ENCODE measurements around the gene RAB11FIP2.
"Not testable (repeated sequence)": the region's sequence is repeated elsewhere in the genome, so short reads cannot be mapped to it uniquely, and the experiment has no call there.

Gene RAB11FIP2, protein sequence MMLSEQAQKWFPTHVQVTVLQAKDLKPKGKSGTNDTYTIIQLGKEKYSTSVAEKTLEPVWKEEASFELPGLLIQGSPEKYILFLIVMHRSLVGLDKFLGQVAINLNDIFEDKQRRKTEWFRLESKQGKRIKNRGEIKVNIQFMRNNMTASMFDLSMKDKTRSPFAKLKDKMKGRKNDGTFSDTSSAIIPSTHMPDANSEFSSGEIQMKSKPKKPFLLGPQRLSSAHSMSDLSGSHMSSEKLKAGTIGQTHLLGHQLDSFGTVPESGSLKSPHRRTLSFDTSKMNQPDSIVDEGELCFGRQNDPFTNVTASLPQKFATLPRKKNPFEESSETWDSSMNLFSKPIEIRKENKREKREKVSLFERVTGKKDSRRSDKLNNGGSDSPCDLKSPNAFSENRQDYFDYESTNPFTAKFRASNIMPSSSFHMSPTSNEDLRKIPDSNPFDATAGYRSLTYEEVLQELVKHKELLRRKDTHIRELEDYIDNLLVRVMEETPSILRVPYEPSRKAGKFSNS

DNA sequence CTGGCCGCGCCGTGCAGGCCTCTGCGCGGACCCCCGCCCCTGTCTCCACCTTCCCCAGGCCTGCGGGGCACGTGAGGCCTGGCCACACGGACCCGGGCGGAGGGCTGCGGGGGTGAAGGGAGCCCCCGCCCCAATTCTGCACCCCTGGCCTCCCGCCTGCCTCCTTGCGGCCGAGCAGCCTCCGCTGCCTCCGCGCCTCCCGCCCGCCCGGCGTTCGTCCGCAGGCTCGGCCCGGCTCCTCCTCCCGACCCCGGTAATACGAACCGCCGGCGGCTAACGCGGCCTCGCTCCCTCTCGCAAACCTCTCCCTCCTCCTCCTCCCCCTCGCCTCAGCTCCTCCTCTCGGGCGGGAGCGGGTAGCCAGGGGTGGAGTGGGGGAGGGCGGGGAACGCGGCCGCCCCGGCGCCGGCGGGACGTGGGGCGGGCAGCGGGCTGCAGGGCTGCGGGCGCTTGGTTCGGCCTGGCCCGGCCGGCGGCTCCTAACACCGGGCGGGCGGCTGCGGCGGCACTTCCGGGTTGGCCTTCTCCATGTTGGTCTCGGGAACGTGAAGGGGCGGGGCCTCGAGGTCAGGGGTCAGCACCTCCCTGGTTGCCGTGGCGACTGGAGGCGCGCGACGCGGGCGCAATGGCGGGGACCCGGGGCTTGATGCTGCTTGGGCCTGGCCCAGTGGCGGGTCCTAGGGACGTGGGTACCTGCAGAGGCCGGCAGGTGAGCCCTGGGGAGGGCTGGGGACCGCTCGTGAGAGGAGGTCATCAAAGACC is at the start of gene RAB11FIP2:
RAB11FIP2 (minus strand) TSS at position 547 of the 762 bp plus-strand sequence. CDS start 778 bp downstream, outside the sequence.
- Mint-ChIP-seq H3K27me3 (no peaks in the 10 kb centered on the region), H3K4me3 (peak within 1 kb of the TSS; percentile 90), H3K36me3 (no peaks in the 10 kb centered on the region)

DNA sequence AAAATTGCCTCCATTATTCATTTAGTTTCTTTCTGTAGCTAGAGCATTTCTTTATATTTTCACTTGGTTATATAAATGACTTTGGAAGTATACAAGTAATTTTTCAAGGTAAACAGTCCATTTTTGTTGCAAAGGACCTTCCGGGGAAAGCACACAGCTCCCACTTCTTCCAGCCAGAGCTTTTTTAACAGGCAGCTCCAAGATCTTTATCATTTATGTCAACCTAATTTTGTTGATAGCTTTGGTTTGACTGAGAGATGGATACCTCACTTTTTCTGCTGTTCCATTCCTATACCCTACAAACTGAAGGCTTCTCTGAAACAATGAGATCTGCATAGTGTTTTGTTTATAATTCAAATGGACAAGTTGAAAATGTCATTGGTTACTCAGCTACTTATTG is 49.3 kb upstream of the RAB11FIP2 start:
- peaks cover 1% of the 10 kb centered on the region for H3K9me3 Mint-ChIP-seq
- ATAC-seq (ENCODE audit: low read depth) (no peak), DNase-seq (ENCODE audit: low spot score in 2 of 2) (no peak)
- H3K4me3 Mint-ChIP-seq, result no peak overlapping the region
- H3K27ac Mint-ChIP-seq, result no peak overlapping the region
- peaks cover 7% of the 10 kb centered on the region for H3K27me3 Mint-ChIP-seq
- H3K4me1 Mint-ChIP-seq, result no peaks in the 10 kb centered on the region
- no peaks in the 10 kb centered on the region for H3K36me3 Mint-ChIP-seq

More for the DNA sequence above, at the start of gene RAB11FIP2:
- H3K9me3 Mint-ChIP-seq, result no peaks in the 10 kb centered on the region
- peak; percentile 92 for ATAC-seq (ENCODE audit: low read depth)
- H3K4me1 Mint-ChIP-seq, result peaks cover 16% of the 10 kb centered on the region
- peak within 1 kb of the TSS; percentile 88 for H3K27ac Mint-ChIP-seq
- peak; percentile 96 to 98 for DNase-seq (ENCODE audit: low spot score in 2 of 2)

DNA sequence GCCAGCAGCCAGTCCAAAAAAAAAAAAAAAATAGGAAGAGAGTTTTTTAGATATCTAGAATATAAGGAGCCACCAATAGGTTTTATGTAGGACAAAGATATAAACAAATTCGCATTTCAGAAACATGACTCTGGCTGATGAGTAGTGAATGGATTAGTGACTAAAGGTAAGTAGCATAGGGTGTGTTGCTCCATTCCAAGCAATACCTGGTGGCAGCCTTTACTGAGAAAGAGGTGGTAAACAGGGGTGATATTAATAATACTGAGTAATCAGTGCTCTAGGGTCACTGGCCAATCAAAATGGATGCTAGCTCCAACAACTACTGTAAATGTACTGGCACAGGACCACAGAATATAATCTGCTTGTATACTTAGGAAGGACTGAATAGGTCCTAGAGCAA is 45.5 kb upstream of the RAB11FIP2 start:
- Mint-ChIP-seq H3K4me1 (no peaks in the 10 kb centered on the region), H3K36me3 (no peaks in the 10 kb centered on the region), H3K9me3 (peaks cover 1% of the 10 kb centered on the region), H3K27ac (no peak overlapping the region), H3K27me3 (peaks cover 5% of the 10 kb centered on the region), H3K4me3 (no peak overlapping the region)
- ATAC-seq (ENCODE audit: low read depth) (no peak), DNase-seq (ENCODE audit: low spot score in 2 of 2) (no peak)

DNA sequence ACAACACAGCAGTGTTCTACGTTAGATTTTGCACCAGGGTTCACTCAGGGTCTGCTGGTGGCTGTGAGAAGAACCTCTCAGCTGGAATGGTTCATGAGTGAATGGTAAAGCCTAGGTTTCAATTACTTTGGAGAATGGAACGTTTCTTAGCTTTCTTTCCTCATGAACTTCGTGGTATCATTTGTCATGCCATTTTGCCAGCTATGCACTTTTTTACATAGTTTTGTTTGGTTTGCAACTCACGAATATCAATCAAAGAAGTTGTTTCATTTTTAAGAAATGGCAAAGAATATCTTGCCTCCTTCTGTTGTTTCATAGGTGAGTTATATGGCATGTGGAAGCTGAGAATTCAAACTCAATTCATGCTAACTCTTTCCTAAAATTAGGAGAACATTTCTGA is 34.1 kb upstream of the RAB11FIP2 start:
- Mint-ChIP-seq H3K4me1 (no peaks in the 10 kb centered on the region), H3K4me3 (no peak overlapping the region), H3K9me3 (peaks cover 3% of the 10 kb centered on the region), H3K36me3 (peaks cover 1% of the 10 kb centered on the region), H3K27me3 (peaks cover 2% of the 10 kb centered on the region), H3K27ac (no peak overlapping the region)
- DNase-seq (ENCODE audit: low spot score in 2 of 2), result no peak
- ATAC-seq (ENCODE audit: low read depth), result no peak

DNA sequence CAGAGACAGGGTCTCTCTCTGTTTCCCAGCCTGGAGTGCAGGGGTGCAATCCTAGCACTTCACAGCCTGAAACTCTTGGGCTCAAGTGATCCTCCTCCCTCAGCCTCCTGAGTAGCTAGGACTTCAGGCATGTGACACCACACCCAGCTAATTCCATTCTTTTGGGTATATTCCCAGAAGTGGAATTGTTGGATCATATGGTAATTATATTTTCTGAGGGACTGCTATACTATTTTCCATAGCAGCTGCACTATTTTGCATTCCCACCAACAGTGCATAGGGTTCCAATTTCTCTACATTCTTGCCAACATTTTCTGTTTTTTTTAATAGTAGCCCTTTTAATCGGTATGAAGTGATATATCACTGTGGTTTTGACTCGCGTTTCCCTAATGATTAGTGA is 30.0 kb upstream of the RAB11FIP2 start:
- no peak overlapping the region for H3K27ac Mint-ChIP-seq
- ATAC-seq (ENCODE audit: low read depth), result no peak
- no peaks in the 10 kb centered on the region for H3K4me1 Mint-ChIP-seq
- H3K9me3 Mint-ChIP-seq, result no peaks in the 10 kb centered on the region
- H3K27me3 Mint-ChIP-seq, result peaks cover 4% of the 10 kb centered on the region
- peaks cover 1% of the 10 kb centered on the region for H3K36me3 Mint-ChIP-seq
- H3K4me3 Mint-ChIP-seq, result no peak overlapping the region
- no peak for DNase-seq (ENCODE audit: low spot score in 2 of 2)

DNA sequence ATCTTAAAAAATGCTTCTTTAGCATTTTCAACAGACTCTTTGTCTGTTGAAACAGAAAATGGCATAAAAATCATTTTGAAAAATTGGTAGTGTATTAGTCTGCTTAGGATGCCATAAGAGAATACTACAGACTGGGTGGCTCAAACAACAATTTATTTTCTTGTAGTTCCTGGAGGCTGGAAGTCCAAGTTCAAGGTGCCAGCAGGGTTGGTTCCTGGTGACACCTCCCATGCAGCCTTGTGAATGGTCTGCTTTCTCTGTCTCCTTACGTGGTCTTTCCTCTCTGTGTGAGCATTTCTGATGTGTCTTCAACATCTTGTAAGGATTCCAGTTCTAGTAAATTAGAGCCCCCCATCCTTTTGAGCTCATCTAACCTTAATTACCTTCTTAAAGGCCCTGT is 26.1 kb upstream of the RAB11FIP2 start:
- ATAC-seq (ENCODE audit: low read depth), result no peak
- no peak overlapping the region for H3K27ac Mint-ChIP-seq

DNA sequence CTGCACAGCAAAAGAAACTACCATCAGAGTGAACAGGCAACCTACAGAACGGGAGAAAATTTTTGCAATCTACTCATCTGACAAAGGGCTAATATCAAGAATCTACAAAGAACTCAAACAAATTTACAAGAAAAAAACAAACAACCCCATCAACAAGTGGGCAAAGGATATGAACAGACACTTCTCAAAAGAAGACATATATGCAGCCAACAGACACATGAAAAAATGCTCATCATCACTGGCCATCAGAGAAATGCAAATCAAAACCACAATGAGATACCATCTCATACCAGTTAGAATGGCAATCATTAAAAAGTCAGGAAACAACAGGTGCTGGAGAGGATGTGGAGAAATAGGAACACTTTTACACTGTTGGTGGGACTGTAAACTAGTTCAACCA is 20.6 kb upstream of the RAB11FIP2 start:
- H3K4me3 Mint-ChIP-seq; H3K36me3 Mint-ChIP-seq; H3K9me3 Mint-ChIP-seq; ATAC-seq (ENCODE audit: low read depth); H3K4me1 Mint-ChIP-seq; DNase-seq (ENCODE audit: low spot score in 2 of 2); H3K27me3 Mint-ChIP-seq; H3K27ac Mint-ChIP-seq: not testable (repeated sequence)

More for the DNA sequence above, 26.1 kb upstream of the RAB11FIP2 start:
- no peak for DNase-seq (ENCODE audit: low spot score in 2 of 2)
- Mint-ChIP-seq H3K36me3 (peaks cover 1% of the 10 kb centered on the region), H3K9me3 (no peaks in the 10 kb centered on the region), H3K4me1 (peaks cover 2% of the 10 kb centered on the region), H3K27me3 (peaks cover 10% of the 10 kb centered on the region), H3K4me3 (no peak overlapping the region)

DNA sequence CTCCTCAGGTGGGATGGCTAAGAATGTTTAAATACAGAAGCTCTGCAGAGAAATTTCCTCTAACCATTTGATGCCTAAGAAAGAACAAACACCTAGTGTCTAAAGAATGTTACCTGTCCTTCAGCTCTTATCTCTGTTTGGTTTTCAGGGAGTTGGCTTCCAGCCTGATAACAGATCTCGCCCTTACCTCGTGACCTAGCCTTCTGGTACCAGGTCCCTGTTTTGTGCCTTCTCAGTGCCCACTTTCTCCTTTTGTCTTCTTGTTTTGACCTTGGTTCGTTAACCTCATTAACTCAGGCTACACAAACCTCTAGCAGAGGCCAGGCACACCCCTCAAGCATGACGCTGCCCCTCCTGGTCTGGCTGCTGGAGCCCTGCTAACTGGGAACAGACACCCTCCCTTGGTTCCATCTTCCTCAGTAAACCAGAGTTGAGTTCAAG is 16.1 kb upstream of the RAB11FIP2 start:
- DNase-seq (ENCODE audit: low spot score in 2 of 2) (no peak), ATAC-seq (ENCODE audit: low read depth) (no peak)
- Mint-ChIP-seq H3K36me3 (peaks cover 2% of the 10 kb centered on the region), H3K4me1 (no peaks in the 10 kb centered on the region), H3K4me3 (no peak overlapping the region), H3K27me3 (peaks cover 5% of the 10 kb centered on the region), H3K9me3 (no peaks in the 10 kb centered on the region), H3K27ac (no peak overlapping the region)

DNA sequence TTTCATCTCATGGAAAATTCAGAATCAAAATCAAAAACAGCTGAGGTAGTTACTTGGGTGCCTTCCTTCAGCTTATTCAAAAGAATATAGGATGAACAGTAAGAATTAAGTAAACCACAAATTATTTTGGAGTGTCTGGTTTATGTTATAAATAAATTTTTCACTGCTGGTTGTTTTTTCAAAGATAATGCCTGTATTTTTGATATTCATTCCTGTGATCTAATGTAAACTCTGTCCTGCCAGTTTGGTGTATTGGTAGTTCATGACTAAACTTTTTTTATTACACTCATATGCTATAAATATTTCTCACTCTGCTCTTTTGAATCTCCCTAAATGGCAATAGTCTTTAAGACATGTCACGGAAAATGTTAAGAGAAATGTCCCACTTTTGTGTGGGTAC is 11.6 kb upstream of the RAB11FIP2 start:
- ATAC-seq (ENCODE audit: low read depth) (no peak), DNase-seq (ENCODE audit: low spot score in 2 of 2) (no peak)
- Mint-ChIP-seq H3K27me3 (peaks cover 7% of the 10 kb centered on the region), H3K4me1 (no peaks in the 10 kb centered on the region), H3K27ac (no peak overlapping the region), H3K9me3 (no peaks in the 10 kb centered on the region), H3K4me3 (no peak overlapping the region), H3K36me3 (no peaks in the 10 kb centered on the region)

DNA sequence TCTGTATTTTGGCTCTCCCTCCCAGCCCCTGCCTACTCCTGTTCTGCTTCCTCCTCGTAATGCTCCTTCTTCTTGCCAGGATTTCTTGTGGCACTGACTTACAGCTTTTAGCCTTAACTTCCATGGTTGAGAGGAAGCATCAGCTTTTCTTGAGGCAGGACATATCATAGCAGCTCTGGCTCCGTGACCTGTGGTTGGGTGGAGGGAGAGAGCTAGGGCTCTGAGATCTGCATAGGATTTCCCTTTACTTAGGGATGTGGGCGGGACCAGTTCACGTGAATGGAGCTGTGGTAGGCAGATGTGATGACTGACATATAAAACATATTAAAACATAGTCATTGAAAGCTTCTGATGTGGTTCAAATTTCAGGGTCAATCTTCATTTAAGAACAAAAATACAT is 10.6 kb upstream of the RAB11FIP2 start:
- no peak for ATAC-seq (ENCODE audit: low read depth)
- H3K27me3 Mint-ChIP-seq, result peaks cover 7% of the 10 kb centered on the region
- no peaks in the 10 kb centered on the region for H3K4me1 Mint-ChIP-seq
- H3K9me3 Mint-ChIP-seq, result no peaks in the 10 kb centered on the region
- H3K27ac Mint-ChIP-seq, result no peak overlapping the region
- no peak for DNase-seq (ENCODE audit: low spot score in 2 of 2)
- H3K4me3 Mint-ChIP-seq, result no peak overlapping the region
- no peaks in the 10 kb centered on the region for H3K36me3 Mint-ChIP-seq

DNA sequence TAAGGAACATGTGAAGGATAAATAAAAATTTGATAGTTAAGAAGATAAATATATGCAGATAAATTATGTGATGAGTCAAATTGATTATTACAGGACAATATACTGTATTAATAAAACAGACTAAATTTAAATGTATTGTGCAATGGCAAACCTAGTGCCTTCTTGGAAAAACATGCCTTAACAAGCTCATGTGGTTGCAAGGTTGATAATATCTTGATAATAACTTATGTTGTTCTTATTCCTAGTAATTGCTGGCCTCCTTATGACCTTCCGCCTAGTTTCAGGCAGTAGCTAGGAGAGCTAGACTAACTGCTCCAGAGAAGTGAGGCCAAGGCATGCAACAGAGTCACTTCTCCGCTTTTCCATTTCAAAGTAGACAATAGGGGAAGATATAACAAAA is 7.6 kb upstream of the RAB11FIP2 start:
- Mint-ChIP-seq H3K4me1 (no peaks in the 10 kb centered on the region), H3K36me3 (no peaks in the 10 kb centered on the region), H3K27ac (no peak overlapping the region), H3K9me3 (no peaks in the 10 kb centered on the region), H3K27me3 (peaks cover 7% of the 10 kb centered on the region), H3K4me3 (no peak overlapping the region)
- no peak for DNase-seq (ENCODE audit: low spot score in 2 of 2)
- no peak for ATAC-seq (ENCODE audit: low read depth)

DNA sequence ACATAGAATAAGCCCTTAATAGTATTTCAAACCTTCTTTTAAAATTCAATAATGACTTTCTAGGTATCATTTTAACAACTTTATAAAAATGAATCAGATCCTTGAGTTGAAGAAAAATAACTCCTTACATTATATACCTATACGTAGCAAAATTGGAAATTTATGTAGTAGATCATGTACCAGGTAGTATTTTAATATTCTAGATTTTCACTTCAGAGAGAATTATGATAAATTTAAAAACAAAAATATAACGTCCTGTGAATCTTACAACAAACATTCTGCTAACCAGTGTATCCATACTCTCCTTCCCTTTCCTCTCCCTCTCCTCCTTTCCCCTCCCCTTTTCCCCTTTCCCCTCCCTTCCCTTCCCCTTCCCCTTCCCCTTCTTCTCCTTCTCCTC is 6.1 kb upstream of the RAB11FIP2 start:
- Mint-ChIP-seq H3K27ac (no peak overlapping the region), H3K36me3 (no peaks in the 10 kb centered on the region)
- DNase-seq (ENCODE audit: low spot score in 2 of 2), result no peak

DNA sequence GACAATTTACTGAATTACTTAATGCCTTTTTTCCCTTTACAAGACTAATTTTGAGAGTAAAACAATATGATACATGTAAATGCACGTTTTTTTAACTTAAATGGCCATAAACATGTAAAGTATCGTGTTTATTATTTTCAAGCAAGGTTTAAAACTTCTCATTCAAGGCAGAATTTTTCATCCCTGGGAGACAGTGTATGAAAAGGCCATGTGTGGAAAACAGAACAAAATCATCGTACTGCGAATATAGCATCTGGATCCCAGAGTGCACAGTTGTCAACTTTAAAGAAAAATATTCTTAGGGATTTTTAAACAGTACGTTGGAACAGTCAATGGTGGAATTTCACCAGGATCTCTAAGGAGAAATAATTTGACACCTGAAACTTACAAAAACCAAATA is 1.1 kb upstream of the RAB11FIP2 start:
- Mint-ChIP-seq H3K4me1 (peaks cover 10% of the 10 kb centered on the region), H3K9me3 (no peaks in the 10 kb centered on the region), H3K27me3 (no peaks in the 10 kb centered on the region), H3K36me3 (no peaks in the 10 kb centered on the region), H3K4me3 (peak overlapping the region; percentile 90), H3K27ac (peak overlapping the region; percentile 88)
- ATAC-seq (ENCODE audit: low read depth) (no peak), DNase-seq (ENCODE audit: low spot score in 2 of 2) (no peak)

More for the DNA sequence above, 6.1 kb upstream of the RAB11FIP2 start:
- no peak for ATAC-seq (ENCODE audit: low read depth)
- Mint-ChIP-seq H3K4me1 (no peaks in the 10 kb centered on the region), H3K9me3 (no peaks in the 10 kb centered on the region), H3K27me3 (peaks cover 5% of the 10 kb centered on the region), H3K4me3 (no peak overlapping the region)

DNA sequence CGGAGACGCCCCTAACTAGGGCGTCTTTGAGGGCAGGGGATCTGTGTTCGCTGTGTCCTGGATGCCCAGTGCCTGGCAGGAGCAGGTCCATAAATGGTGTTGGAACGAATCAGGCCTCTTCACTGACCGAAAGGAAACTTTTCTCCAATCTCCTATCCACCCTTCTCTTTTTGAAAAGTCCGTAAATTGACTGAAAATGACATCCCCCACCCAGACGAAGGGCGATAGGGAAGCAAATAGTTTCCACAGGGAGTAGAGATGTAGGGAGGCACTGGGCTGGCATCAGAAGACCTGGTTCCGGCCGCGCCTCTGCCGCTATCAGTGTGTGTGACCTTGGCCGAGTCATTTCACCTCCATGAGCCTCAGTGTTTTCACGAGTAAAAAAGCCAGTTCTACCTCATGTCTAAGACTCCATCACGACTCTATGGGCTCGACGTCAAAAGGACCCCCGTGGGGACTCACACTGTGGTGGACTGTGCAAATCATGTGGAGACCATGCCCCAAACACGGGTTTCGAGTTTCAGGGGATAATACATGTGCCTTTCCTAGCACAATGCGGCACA is 497 bp upstream of the RAB11FIP2 start:
- H3K36me3 Mint-ChIP-seq, result no peaks in the 10 kb centered on the region
- H3K27ac Mint-ChIP-seq, result peak overlapping the region; percentile 88
- ATAC-seq (ENCODE audit: low read depth) (no peak), DNase-seq (ENCODE audit: low spot score in 2 of 2) (peak; percentile 1 to 9)
- peaks cover 13% of the 10 kb centered on the region for H3K4me1 Mint-ChIP-seq
- H3K27me3 Mint-ChIP-seq, result no peaks in the 10 kb centered on the region
- peak overlapping the region; percentile 90 for H3K4me3 Mint-ChIP-seq
- H3K9me3 Mint-ChIP-seq, result no peaks in the 10 kb centered on the region

Measured in memory B cell (primary cell).